DLD1 (cell line): ENCODE results near the gene EXOG.

Source experiments
- in situ Hi-C: cut with HindIII; loops from 2 replicates; pipeline ENCODE4 v1.10.0; 2017; ENCODE audit warnings: low sequenced_read_pairs

Gene EXOG

GRCh38 chr3:38500688-38501417, 4.7 kb downstream of the EXOG start:
- in situ Hi-C loops, result loop anchor here (5.0 kb wide), 1 partner anchor 151 kb away; no protein-coding TSS in a partner anchor

GRCh38 chr3:38507120-38507519, 11.0 kb downstream of the EXOG start:
- in situ Hi-C loops, result no loop called here

- in situ Hi-C loops, result no loop called here
Observed at GRCh38 chr3:38509732-38510131, 13.6 kb downstream of the EXOG start.

GRCh38 chr3:38510631-38511030, 14.5 kb downstream of the EXOG start:
- in situ Hi-C loops, result no loop called here

GRCh38 chr3:38511546-38511945, 15.4 kb downstream of the EXOG start:
- in situ Hi-C loops, result no loop called here

- in situ Hi-C loops, result no loop called here
Observed at GRCh38 chr3:38515367-38515766, 19.2 kb downstream of the EXOG start.

GRCh38 chr3:38516669-38517068, 20.5 kb downstream of the EXOG start:
- in situ Hi-C loops, result no loop called here

GRCh38 chr3:38519000-38519399, 22.9 kb downstream of the EXOG start:
- in situ Hi-C loops, result no loop called here

- in situ Hi-C loops, result no loop called here
Observed at GRCh38 chr3:38519651-38520050, 23.5 kb downstream of the EXOG start.

GRCh38 chr3:38521391-38521987, 25.3 kb downstream of the EXOG start:
- in situ Hi-C loops, result no loop called here

GRCh38 chr3:38522002-38522401, 25.9 kb downstream of the EXOG start:
- in situ Hi-C loops, result no loop called here

GRCh38 chr3:38524141-38524739, 28.1 kb downstream of the EXOG start:
- in situ Hi-C loops, result no loop called here

GRCh38 chr3:38526792-38527191, 30.7 kb downstream of the EXOG start:
- in situ Hi-C loops, result no loop called here

- in situ Hi-C loops, result no loop called here
Observed at GRCh38 chr3:38528457-38528856, 32.3 kb downstream of the EXOG start.

- in situ Hi-C loops, result no loop called here
Observed at GRCh38 chr3:38532529-38532928, 36.4 kb downstream of the EXOG start.

GRCh38 chr3:38533285-38533976, 37.3 kb downstream of the EXOG start:
- in situ Hi-C loops, result no loop called here

- in situ Hi-C loops, result no loop called here
Observed at GRCh38 chr3:38534180-38534579, 38.0 kb downstream of the EXOG start.

- in situ Hi-C loops, result no loop called here
Observed at GRCh38 chr3:38534604-38535003, 38.5 kb downstream of the EXOG start.

- in situ Hi-C loops, result no loop called here
Observed at GRCh38 chr3:38536671-38537070, 40.5 kb downstream of the EXOG start.

GRCh38 chr3:38538773-38539353, 42.7 kb downstream of the EXOG start:
- in situ Hi-C loops, result no loop called here

GRCh38 chr3:38541806-38542205, 45.7 kb downstream of the EXOG start:
- in situ Hi-C loops, result no loop called here
